Left ventricle myocardium inferior (tissue), 1 donor: ENCODE measurements around the gene SORCS2. TPM values are rescaled to one million over a fixed set of nuclear protein-coding genes. Genes with fewer than 3 reads are reported as not detected.

Experiments used
- DNase-seq: peaks from one replicate; pipeline ENCODE4 v3.0.0-alpha.2; 2020
- H3K27ac ChIP-seq: fragments of 200-600 bp; replicated peaks from 2 replicates; pipeline ENCODE4 v1.8.0; 2021
- H3K27me3 ChIP-seq: fragments of 200-600 bp; 2 replicates; pipeline ENCODE4 v1.8.0; 2021; ENCODE audit warnings: low read depth
- H3K36me3 ChIP-seq: fragments of 200-600 bp; 2 replicates; pipeline ENCODE4 v1.8.0; 2021
- H3K4me1 ChIP-seq: fragments of 200-600 bp; 2 replicates; pipeline ENCODE4 v1.8.0; 2021
- H3K4me3 ChIP-seq: fragments of 200-600 bp; 2 replicates; pipeline ENCODE4 v1.8.0; 2021; ENCODE audit warnings: mild to moderate bottlenecking, moderate library complexity
- H3K9me3 ChIP-seq: fragments of 200-600 bp; replicated peaks from 2 replicates; pipeline ENCODE4 v1.8.0; 2021
- CTCF ChIP-seq: fragments of 200-600 bp; IDR thresholded peaks from 2 replicates; pipeline ENCODE4 v1.8.0; 2021; ENCODE audit warnings: antibody characterized with exemption, mild to moderate bottlenecking, borderline replicate concordance
- intact Hi-C: fragments of 100-400 bp; cut with micrococcal nuclease; formaldehyde crosslinking; loops from one replicate; pipeline ENCODE4 v1.11.0; 2022
- total RNA-seq: library from RNA; stranded (reverse); fragmentation: NEBNext Ultra II Directional; extraction: Animal tissue kit (Norgen Biotek cat#: 25700); gene quantifications from one replicate; pipeline ENCODE4 v1.2.1, GENCODE V29; 2021
- donor health status: DM: no; HTN: yes; CAD: no; lungs with severe emphysema.

Gene SORCS2
- total RNA-seq, 1 donor from 2014 or later: 1.2 TPM

DNA sequence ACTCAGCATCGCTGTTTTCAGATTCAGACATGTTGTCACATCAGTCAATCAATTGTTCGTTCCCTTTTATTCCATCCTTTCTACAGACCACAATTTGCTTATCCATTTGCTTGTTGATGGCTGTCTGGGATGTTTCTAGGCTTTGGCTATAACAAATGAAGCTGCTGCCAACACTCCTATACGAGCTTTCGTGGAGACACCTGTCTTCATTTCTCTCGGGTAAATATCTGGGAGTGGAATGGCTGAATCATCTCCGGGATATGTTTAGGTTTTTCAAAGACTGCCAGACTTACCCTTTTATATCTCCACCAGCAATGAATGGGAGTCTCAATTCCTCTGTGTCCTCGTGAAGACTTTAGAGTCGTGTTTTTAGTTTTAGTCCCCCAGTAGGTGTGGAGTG, 118.9 kb downstream of the SORCS2 start:
- Histone ChIP-seq H3K4me1 (peaks cover 30% of the 10 kb centered on the region), H3K27me3 (peaks cover 17% of the 10 kb centered on the region), H3K9me3 (no peaks in the 10 kb centered on the region), H3K36me3 (no peaks in the 10 kb centered on the region), H3K27ac (no peak overlapping the region), H3K4me3 (no peak overlapping the region)
- intact Hi-C loops: no loop called here
- DNase-seq: no peak
- no peak for TF ChIP-seq CTCF

DNA sequence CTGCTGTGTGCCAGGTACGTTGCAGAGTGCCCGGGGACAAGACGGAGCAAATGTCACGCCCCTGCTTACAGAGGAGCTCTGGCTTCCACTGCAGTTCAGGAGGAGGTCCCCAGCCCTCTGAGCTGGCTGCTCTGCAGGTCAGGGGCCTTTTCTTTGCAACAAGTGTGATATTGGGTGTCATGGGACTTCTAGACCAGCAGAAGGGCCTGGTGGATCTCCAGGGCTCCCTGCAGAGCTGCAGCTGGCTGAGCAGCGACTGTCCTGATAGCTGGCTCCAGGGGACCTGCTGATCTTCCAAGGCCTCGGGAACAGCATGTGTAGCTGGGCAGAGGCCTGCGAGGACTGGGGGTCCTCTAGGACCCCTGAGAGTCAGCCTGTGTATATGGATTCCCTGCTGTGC, 120.4 kb downstream of the SORCS2 start:
- H3K27me3 ChIP-seq: peaks cover 2% of the 10 kb centered on the region
- H3K36me3 ChIP-seq: no peaks in the 10 kb centered on the region
- TF ChIP-seq CTCF: no peak
- no peak for DNase-seq
- intact Hi-C loops: no loop called here
- H3K4me3 ChIP-seq: no peak overlapping the region
- no peaks in the 10 kb centered on the region for H3K9me3 ChIP-seq
- H3K27ac ChIP-seq: no peak overlapping the region
- peaks cover 17% of the 10 kb centered on the region for H3K4me1 ChIP-seq

DNA sequence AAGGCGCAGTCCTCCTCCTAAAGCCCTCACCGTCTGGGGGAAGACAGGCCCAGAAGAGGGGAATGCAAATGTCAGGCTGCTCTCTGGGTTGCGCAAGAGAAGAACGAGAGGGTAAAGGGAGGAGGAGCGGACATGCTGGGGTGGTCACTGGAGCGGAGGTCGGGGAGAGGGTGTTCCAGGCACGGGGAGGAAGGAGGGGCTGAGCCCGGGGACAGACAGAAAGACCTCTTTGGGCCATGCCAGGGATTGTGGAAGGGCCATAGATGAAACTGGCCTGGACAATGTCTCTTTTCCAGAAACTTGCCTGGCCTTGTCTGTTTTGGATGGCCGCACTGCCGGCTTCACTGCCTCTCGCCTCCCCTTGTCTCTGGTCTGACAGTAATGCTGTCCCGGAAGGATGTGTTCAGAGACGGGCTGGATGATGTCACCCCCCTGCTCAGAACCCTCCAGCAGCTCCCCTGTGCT, 121.0 kb downstream of the SORCS2 start:
- Histone ChIP-seq H3K4me3 (no peak overlapping the region), H3K9me3 (peaks cover 3% of the 10 kb centered on the region), H3K4me1 (peaks cover 13% of the 10 kb centered on the region), H3K36me3 (peaks cover 5% of the 10 kb centered on the region), H3K27me3 (no peaks in the 10 kb centered on the region), H3K27ac (no peak overlapping the region)
- no peak for TF ChIP-seq CTCF
- DNase-seq: no peak
- intact Hi-C loops: no loop called here

DNA sequence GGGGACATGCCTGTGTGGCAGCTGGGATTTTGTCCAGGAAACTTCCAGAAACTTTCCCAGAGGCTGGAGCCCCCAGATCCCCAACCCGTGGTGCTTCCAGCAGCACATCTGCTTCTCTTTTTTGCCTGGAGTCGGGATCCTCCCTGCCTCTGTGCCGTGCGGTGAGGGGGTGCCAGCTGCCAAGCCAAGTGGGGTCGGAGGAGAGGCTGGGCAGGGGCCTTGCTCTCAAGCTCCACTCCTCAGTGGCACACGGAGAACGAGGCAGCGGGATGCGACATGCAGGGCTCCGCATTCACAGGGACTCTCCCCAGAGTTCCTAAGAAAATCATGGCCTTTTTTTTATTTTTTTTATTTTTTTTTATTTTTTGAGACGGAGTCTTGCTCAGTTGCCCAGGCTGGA, 121.7 kb downstream of the SORCS2 start:
- Histone ChIP-seq H3K36me3 (peaks cover 9% of the 10 kb centered on the region), H3K9me3 (peaks cover 9% of the 10 kb centered on the region), H3K27ac (no peak overlapping the region), H3K27me3 (no peaks in the 10 kb centered on the region), H3K4me3 (no peak overlapping the region), H3K4me1 (peaks cover 9% of the 10 kb centered on the region)
- no peak for TF ChIP-seq CTCF
- intact Hi-C loops: no loop called here
- DNase-seq: no peak

- Histone ChIP-seq H3K27me3 (no peaks in the 10 kb centered on the region), H3K4me1 (no peaks in the 10 kb centered on the region), H3K27ac (no peak overlapping the region), H3K36me3 (peaks cover 9% of the 10 kb centered on the region), H3K9me3 (peaks cover 22% of the 10 kb centered on the region), H3K4me3 (no peak overlapping the region)
- intact Hi-C loops: no loop called here
- no peak for DNase-seq
- no peak for TF ChIP-seq CTCF
These were observed 122.9 kb downstream of the SORCS2 start for GRCh38 chr4:7315286-7315685.

GRCh38 chr4:7315935-7316334, 123.6 kb downstream of the SORCS2 start:
- H3K4me1 ChIP-seq: no peaks in the 10 kb centered on the region
- DNase-seq: no peak
- TF ChIP-seq CTCF: no peak
- H3K36me3 ChIP-seq: peaks cover 9% of the 10 kb centered on the region
- H3K27ac ChIP-seq: no peak overlapping the region
- intact Hi-C loops: no loop called here
- H3K4me3 ChIP-seq: no peak overlapping the region
- peaks cover 25% of the 10 kb centered on the region for H3K9me3 ChIP-seq
- H3K27me3 ChIP-seq: no peaks in the 10 kb centered on the region
